SU-DHL-6 (cell line): ENCODE data around the gene TET2.

Source experiments
- H2AFZ ChIP-seq: fragments of 200-600 bp; sonication (generic); 2 replicates; pipeline ENCODE4 v1.6.1; 2014; ENCODE audit warnings: low read depth, mild to moderate bottlenecking, moderate library complexity, mixed read lengths, antibody characterized with exemption, low read length; ENCODE audit not compliant: severe bottlenecking
- H3F3A ChIP-seq: fragments of 200-600 bp; shearing (Covaris generic); 2 replicates; pipeline ENCODE4 v1.6.0; 2016; ENCODE audit warnings: antibody characterized with exemption, mild to moderate bottlenecking; ENCODE audit not compliant: insufficient read depth
- H3K27ac ChIP-seq: fragments of 200-600 bp; sonication (generic); 2 replicates; pipeline ENCODE4 v1.5.1; 2016; ENCODE audit warnings: low read depth, mild to moderate bottlenecking, low read length, moderate library complexity, mixed read lengths
- H3K27me3 ChIP-seq: fragments of 200-600 bp; sonication (generic), shearing (Covaris generic); 2 replicates; pipeline ENCODE4 v1.6.0; 2014; ENCODE audit warnings: mild to moderate bottlenecking, low read length
- H3K36me3 ChIP-seq: fragments of 200-600 bp; sonication (generic); 2 replicates; pipeline ENCODE4 v1.6.1; 2014; ENCODE audit warnings: mild to moderate bottlenecking, low read length, mixed read lengths
- H3K4me2 ChIP-seq: fragments of 300-600, 200-600 bp; shearing (Covaris generic), sonication (generic); 2 replicates; pipeline ENCODE4 v1.6.0; 2014; ENCODE audit warnings: low read length, low read depth, mild to moderate bottlenecking; ENCODE audit not compliant: poor library complexity, severe bottlenecking
- H3K4me3 ChIP-seq: fragments of 200-600 bp; sonication (generic); 2 replicates; pipeline ENCODE4 v1.5.1; 2014; ENCODE audit warnings: antibody characterized with exemption, low read length, mild to moderate bottlenecking, mixed read lengths; ENCODE audit not compliant: insufficient read depth, poor library complexity, severe bottlenecking
- H3K79me2 ChIP-seq: fragments of 200-600 bp; sonication (generic); 2 replicates; pipeline ENCODE4 v1.6.1; 2014; ENCODE audit warnings: mild to moderate bottlenecking, low read length, moderate library complexity; ENCODE audit not compliant: insufficient read depth
- H3K9ac ChIP-seq: fragments of 200-600 bp; sonication (generic); 2 replicates; pipeline ENCODE4 v1.7.0; 2014; ENCODE audit warnings: mild to moderate bottlenecking, low read length
- H3K9me2 ChIP-seq: fragments of 200-600 bp; sonication (generic); replicated peaks from 2 replicates; pipeline ENCODE4 v1.6.1; 2014; ENCODE audit warnings: low read length; ENCODE audit not compliant: insufficient read depth
- H3K9me3 ChIP-seq: fragments of 200-600 bp; sonication (generic); 2 replicates; pipeline ENCODE4 v1.6.1; 2014; ENCODE audit warnings: low read length, mixed read lengths; ENCODE audit not compliant: insufficient read depth
- H4K20me1 ChIP-seq: fragments of 200-600 bp; sonication (generic); 2 replicates; pipeline ENCODE4 v1.6.1; 2014; ENCODE audit warnings: low read depth, mild to moderate bottlenecking, antibody characterized with exemption, low read length, moderate library complexity, mixed read lengths
- EZH2phosphoT487 ChIP-seq: fragments of 200-600 bp; sonication (generic), shearing (Covaris generic); conservative IDR thresholded peaks from 2 replicates; pipeline ENCODE4 v1.6.1; 2018; ENCODE audit warnings: mild to moderate bottlenecking, antibody characterized with exemption, low read length, moderate library complexity, mixed read lengths
- TF ChIP-seq, protein P1 (sequence below): fragments of 200-600 bp; sonication (generic); IDR thresholded peaks from one replicate; pipeline ENCODE4 v1.5.1; 2017; ENCODE audit warnings: antibody characterized with exemption, mild to moderate bottlenecking, low read length, moderate library complexity; ENCODE audit not compliant: insufficient read depth, poor library complexity, severe bottlenecking

The TET2 gene

DNA sequence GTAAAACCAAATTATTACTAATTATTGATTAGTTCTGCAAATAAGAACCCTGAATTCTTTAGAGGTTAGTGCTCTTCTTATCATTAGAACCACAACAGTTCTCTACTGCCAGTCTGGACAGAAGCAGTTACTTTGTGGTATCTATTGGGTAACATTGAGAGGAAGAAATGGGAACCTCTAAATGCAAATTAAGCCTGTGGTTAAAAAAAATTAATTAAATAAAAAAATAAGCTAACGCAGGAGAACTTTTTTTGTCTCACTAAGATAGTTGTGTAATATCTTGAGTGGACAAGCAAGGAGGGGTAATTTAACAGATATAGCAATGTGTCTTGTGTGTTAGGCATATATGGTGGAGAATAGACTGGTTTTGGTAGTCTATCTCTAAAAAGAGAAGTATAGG, 32.9 kb upstream of the TET2 start:
- Histone ChIP-seq H4K20me1 (no peaks in the 10 kb centered on the region), H2AFZ (no peak overlapping the region), H3K27ac (no peak overlapping the region), H3K4me2 (no peak overlapping the region), H3K9ac (no peak overlapping the region), H3F3A (no peaks in the 10 kb centered on the region), H3K79me2 (no peaks in the 10 kb centered on the region), H3K27me3 (no peaks in the 10 kb centered on the region), H3K9me3 (no peaks in the 10 kb centered on the region), H3K4me3 (no peak overlapping the region), H3K36me3 (no peaks in the 10 kb centered on the region), H3K9me2 (no peaks in the 10 kb centered on the region)
- TF ChIP-seq EZH2phosphoT487 = no peak
- TF ChIP-seq, protein P1, sequence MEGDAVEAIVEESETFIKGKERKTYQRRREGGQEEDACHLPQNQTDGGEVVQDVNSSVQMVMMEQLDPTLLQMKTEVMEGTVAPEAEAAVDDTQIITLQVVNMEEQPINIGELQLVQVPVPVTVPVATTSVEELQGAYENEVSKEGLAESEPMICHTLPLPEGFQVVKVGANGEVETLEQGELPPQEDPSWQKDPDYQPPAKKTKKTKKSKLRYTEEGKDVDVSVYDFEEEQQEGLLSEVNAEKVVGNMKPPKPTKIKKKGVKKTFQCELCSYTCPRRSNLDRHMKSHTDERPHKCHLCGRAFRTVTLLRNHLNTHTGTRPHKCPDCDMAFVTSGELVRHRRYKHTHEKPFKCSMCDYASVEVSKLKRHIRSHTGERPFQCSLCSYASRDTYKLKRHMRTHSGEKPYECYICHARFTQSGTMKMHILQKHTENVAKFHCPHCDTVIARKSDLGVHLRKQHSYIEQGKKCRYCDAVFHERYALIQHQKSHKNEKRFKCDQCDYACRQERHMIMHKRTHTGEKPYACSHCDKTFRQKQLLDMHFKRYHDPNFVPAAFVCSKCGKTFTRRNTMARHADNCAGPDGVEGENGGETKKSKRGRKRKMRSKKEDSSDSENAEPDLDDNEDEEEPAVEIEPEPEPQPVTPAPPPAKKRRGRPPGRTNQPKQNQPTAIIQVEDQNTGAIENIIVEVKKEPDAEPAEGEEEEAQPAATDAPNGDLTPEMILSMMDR = no peak

DNA sequence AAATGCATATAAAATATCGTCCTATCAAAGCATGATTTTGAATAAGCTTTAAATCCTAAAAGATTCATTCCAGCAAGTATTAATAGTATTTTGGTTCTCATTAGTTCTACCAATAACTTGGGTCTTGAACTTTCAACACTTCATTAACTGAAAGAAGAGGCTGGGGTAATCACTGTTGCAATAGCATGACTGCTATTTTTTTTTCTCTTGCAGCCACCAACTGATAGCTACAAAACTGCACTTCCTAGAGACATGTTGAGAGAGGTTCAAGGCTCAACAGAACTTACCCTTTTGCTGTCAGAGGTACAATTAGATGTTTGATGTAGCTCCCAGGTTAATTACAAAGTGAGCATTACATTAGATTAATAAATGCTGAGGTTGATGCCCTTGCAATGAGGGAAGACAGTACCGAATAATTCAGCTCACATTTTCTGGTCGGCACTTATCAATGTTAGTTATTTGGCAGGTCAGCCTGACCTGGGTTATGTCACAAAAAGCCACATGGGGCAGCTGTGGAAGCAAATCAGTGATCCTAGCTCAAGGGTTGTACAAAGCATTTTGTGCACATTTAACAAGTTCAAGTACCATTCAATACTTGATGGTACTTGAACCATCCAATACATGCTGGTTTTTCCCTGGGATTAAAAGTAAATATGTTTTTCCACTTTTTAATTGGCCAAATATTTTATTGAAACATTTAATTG, 29.9 kb upstream of the TET2 start:
- H3F3A ChIP-seq = no peaks in the 10 kb centered on the region
- H3K36me3 ChIP-seq = no peaks in the 10 kb centered on the region
- no peak overlapping the region for H3K9ac ChIP-seq
- TF ChIP-seq EZH2phosphoT487 = no peak
- TF ChIP-seq, protein P1 = no peak
- no peaks in the 10 kb centered on the region for H3K79me2 ChIP-seq
- no peak overlapping the region for H3K4me3 ChIP-seq
- no peak overlapping the region for H3K27ac ChIP-seq
- H3K9me3 ChIP-seq = no peaks in the 10 kb centered on the region
- H3K27me3 ChIP-seq = no peaks in the 10 kb centered on the region
- H3K4me2 ChIP-seq = no peak overlapping the region
- no peaks in the 10 kb centered on the region for H3K9me2 ChIP-seq
- H4K20me1 ChIP-seq = no peaks in the 10 kb centered on the region
- no peak overlapping the region for H2AFZ ChIP-seq

DNA sequence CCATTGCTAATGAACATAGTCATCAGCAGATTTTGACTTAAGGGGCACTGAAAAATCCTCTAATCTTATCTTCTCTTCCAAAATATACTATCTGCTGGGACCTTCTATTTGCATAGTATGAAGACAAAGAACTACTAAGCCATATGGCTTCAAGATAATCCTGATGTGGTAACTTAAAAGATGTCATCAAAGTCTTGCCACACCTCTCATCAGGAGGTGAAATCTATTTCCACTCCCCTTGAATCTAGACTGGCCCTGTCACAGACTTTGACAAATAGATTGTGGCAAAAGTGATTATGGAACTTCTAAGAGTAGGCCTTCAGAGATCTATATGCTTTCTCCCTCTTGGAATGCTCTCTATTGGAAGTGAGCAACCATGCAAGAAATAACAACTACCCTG, 27.3 kb upstream of the TET2 start:
- H3K9ac ChIP-seq = no peak overlapping the region
- H3K4me3 ChIP-seq = no peak overlapping the region
- H3K27ac ChIP-seq = no peak overlapping the region
- no peak for TF ChIP-seq EZH2phosphoT487
- TF ChIP-seq, protein P1 = no peak
- H2AFZ ChIP-seq = no peak overlapping the region
- H3K36me3 ChIP-seq = no peaks in the 10 kb centered on the region
- H3K4me2 ChIP-seq = no peak overlapping the region
- H3K9me2 ChIP-seq = no peaks in the 10 kb centered on the region
- no peaks in the 10 kb centered on the region for H3K9me3 ChIP-seq
- no peaks in the 10 kb centered on the region for H4K20me1 ChIP-seq
- no peaks in the 10 kb centered on the region for H3K79me2 ChIP-seq
- no peaks in the 10 kb centered on the region for H3F3A ChIP-seq
- H3K27me3 ChIP-seq = no peaks in the 10 kb centered on the region
